HG02623 (cell line): ENCODE data around the gene TUT4.
A peak's percentile ranks its signal among the peaks of the same experiment; 100 is the strongest.

ENCODE experiments used
- ATAC-seq: cut with Tn5 transposase; IDR thresholded peaks from one replicate; pipeline ENCODE4 v1.9.1; 2021; ENCODE audit warnings: moderate library complexity; ENCODE audit not compliant: unreplicated experiment

TUT4 gene

GRCh38 chr1:52413410-52413989 is 139.4 kb downstream of the TUT4 start:
- no peak for ATAC-seq

GRCh38 chr1:52404975-52405338 is 147.9 kb downstream of the TUT4 start:
- ATAC-seq, result no peak

- peak; percentile 94 for ATAC-seq
Observed at GRCh38 chr1:52404116-52404974, 148.5 kb downstream of the TUT4 start, which contains the start of the genes ORC1 and PRPF38A. ORC1 (minus strand) TSS chr1:52404423; CDS start chr1:52402223, 2,200 bp downstream. PRPF38A (plus strand) TSS chr1:52404602; CDS start chr1:52404750, 148 bp downstream.

- peak; percentile 25 for ATAC-seq
Observed at GRCh38 chr1:52403566-52404115, 149.3 kb downstream of the TUT4 start.

GRCh38 chr1:52402860-52403240 is 150.0 kb downstream of the TUT4 start:
- ATAC-seq, result no peak

GRCh38 chr1:52400131-52400530 is 152.8 kb downstream of the TUT4 start:
- no peak for ATAC-seq

GRCh38 chr1:52399629-52400028 is 153.3 kb downstream of the TUT4 start:
- no peak for ATAC-seq

GRCh38 chr1:52393174-52393573 is 159.7 kb downstream of the TUT4 start:
- ATAC-seq, result no peak

GRCh38 chr1:52386458-52386857 is 166.4 kb downstream of the TUT4 start:
- no peak for ATAC-seq

GRCh38 chr1:52385376-52385775 is 167.5 kb downstream of the TUT4 start:
- ATAC-seq, result no peak
